Ureter (tissue), 1 donor: ENCODE data around the gene P2RX6. TPM values are rescaled to one million over a fixed set of nuclear protein-coding genes. Genes with fewer than 3 reads are reported as not detected.

Experiments
- DNase-seq: peaks from one replicate; pipeline ENCODE4 v3.0.0-alpha.2; 2020; ENCODE audit warnings: low spot score
- total RNA-seq: library from RNA; stranded (reverse); gene quantifications from one replicate; pipeline ENCODE4 v1.2.4, GENCODE V29; 2023
- donor health status: DM: yes; HTN: yes; CAD: no.

P2RX6 gene
- total RNA-seq, 1 donor from 2014 or later, result 5.7 TPM

GRCh38 chr22:20979940-20980453 is 35.0 kb upstream of the P2RX6 start:
- no peak for DNase-seq

GRCh38 chr22:20980523-20980922 is 34.4 kb upstream of the P2RX6 start:
- DNase-seq, result no peak

- no peak for DNase-seq
Measured at GRCh38 chr22:20980938-20981722, 33.8 kb upstream of the P2RX6 start.

- DNase-seq, result peak; percentile 85
Measured at GRCh38 chr22:20981787-20982562, 33.0 kb upstream of the P2RX6 start, which contains the start of gene LZTR1. LZTR1 (plus strand) TSS chr22:20982297; CDS start chr22:20982372, 75 bp downstream.

- DNase-seq, result no peak
Measured at GRCh38 chr22:20982563-20982882, 32.4 kb upstream of the P2RX6 start.

- DNase-seq, result no peak
Measured at GRCh38 chr22:20983081-20983771, 31.7 kb upstream of the P2RX6 start.

- no peak for DNase-seq
Measured at GRCh38 chr22:20985720-20986119, 29.2 kb upstream of the P2RX6 start.

- no peak for DNase-seq
Measured at GRCh38 chr22:20986365-20986764, 28.6 kb upstream of the P2RX6 start.

GRCh38 chr22:20987375-20987774 is 27.6 kb upstream of the P2RX6 start:
- DNase-seq, result no peak

- peak; percentile 42 for DNase-seq
Measured at GRCh38 chr22:20988573-20989322, 26.2 kb upstream of the P2RX6 start.

GRCh38 chr22:20989323-20990138 is 25.4 kb upstream of the P2RX6 start:
- no peak for DNase-seq

GRCh38 chr22:20990184-20991180 is 24.5 kb upstream of the P2RX6 start:
- peak; percentile 43 for DNase-seq

- no peak for DNase-seq
Measured at GRCh38 chr22:20991252-20992055, 23.5 kb upstream of the P2RX6 start.

- DNase-seq, result no peak
Measured at GRCh38 chr22:20992056-20992442, 22.9 kb upstream of the P2RX6 start.

GRCh38 chr22:20992456-20993303 is 22.3 kb upstream of the P2RX6 start:
- DNase-seq, result no peak

GRCh38 chr22:20993304-20994127 is 21.4 kb upstream of the P2RX6 start:
- no peak for DNase-seq
